ENCODE results near the gene CANT1.
"Not testable (repeated sequence)": the region's sequence is repeated elsewhere in the genome, so short reads cannot be mapped to it uniquely, and the experiment has no call there.

- TF ChIP-seq, protein P1, sequence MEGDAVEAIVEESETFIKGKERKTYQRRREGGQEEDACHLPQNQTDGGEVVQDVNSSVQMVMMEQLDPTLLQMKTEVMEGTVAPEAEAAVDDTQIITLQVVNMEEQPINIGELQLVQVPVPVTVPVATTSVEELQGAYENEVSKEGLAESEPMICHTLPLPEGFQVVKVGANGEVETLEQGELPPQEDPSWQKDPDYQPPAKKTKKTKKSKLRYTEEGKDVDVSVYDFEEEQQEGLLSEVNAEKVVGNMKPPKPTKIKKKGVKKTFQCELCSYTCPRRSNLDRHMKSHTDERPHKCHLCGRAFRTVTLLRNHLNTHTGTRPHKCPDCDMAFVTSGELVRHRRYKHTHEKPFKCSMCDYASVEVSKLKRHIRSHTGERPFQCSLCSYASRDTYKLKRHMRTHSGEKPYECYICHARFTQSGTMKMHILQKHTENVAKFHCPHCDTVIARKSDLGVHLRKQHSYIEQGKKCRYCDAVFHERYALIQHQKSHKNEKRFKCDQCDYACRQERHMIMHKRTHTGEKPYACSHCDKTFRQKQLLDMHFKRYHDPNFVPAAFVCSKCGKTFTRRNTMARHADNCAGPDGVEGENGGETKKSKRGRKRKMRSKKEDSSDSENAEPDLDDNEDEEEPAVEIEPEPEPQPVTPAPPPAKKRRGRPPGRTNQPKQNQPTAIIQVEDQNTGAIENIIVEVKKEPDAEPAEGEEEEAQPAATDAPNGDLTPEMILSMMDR (IDR thresholded peaks at IDR 0.05; ENCODE audit: low read depth, low read length), result not testable (repeated sequence)
- not testable (repeated sequence) for TF ChIP-seq POLR2A (IDR thresholded peaks at IDR 0.05; ENCODE audit: extremely low read depth, insufficient read length); MYC (IDR thresholded peaks at IDR 0.05; ENCODE audit: low read depth, low read length); MAX (IDR thresholded peaks at IDR 0.05; ENCODE audit: low read depth, low read length)
Measured at GRCh38 chr17:78945455-78945854, 64.1 kb downstream of the CANT1 start.

All from NB4 (cell line).